Embryonic facial prominence (tissue), 1 donor: Measurements from ENCODE around the gene PTPRG.

ENCODE experiments used
- DNase-seq: peaks from one replicate; pipeline ENCODE4 v3.0.0-alpha.2; 2016; ENCODE audit errors: extremely low spot score

Gene PTPRG

DNA sequence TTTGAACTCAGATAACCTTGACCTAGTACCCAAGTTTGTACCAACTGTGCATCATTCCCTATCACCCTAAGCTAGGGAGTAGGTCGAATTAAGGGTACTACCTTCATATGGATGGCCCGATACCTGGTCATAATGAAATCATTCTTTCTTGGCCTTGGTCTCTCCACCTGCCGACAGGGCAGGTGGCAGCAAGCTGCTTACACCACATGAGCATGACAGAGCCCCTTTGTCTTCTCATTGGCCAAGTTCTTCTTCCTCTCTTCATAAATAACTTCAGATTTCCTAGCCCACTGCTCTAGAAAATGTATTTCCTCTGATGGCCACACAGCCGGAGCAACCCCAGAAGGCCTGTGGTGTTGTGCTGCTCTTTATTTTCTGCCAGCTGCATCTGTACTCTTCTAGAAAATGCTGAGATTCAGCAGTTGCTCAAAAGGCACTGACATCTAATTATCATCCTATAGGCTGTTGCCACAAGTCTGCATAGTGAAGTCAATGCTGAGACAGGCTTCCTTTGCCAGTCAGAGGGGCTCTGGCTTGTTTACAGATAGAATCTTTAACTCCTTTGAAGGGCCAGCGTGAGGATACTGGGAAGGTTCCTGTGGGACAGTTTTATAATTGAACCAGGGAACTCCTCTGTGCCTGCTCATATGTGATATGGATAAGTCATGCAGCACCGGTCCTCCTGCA lies 304.2 kb downstream of the PTPRG start:
- no peak for DNase-seq

DNA sequence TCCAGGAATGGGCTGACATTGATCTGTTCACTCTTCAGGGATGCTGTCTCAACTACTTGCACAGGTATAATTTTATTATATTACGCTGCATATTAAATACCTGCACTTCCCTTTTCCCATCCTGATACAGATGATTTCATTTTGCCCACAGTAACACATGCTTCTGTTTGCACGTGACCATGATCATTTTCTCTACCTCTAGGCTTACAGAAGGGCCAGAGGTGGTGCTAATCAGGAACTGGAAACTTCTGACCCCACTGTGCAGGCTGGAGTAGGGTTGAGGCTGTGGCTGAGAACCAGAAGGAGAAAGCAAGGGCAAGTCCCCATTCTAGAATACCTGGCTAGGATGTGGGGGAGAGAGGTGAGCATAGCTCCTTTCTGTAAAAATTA lies 304.8 kb downstream of the PTPRG start:
- no peak for DNase-seq

DNA sequence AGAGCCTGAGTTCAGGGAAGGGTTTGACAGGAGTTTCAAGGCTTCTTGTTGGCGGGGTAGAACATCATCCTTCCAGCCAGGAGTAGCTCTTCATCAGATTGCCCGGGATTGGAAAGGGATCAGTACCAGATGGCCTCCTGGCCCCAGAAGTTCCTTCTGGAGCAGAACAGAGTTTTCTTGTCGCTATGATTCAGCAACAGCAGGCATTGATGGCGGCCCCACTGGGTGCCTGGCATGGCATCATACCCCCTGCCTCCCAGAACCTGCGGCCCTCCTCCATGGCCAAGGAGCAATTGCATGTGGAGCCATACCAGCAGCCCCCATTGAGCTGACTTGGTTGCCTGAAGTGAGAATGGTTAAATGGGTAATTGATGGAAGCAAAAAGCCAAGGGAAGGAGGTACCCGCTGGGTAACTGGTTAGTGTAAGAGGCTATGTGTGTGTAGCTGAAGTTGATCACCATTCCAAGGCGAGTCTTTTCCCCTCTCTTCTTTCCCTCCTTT lies 305.6 kb downstream of the PTPRG start:
- no peak for DNase-seq

DNA sequence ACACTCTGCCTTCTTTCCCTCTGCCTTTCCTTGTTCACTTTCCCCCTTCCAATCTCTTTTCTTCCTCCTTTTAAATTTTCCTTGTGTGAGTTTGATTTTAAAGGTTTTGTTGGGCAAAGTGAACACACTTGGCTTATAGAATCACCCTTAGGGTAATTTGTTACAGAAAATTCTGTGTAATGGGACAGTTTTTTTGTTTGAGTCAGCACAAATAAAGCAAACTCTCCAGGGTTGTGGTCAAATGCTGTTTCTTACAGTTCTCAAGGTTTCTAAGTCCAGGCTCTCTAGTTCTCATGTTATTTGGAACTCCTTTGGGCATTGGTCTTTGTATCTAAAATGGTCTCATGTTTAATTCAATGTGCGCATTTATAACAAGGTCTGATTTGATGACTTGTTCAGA lies 307.1 kb downstream of the PTPRG start:
- no peak for DNase-seq

DNA sequence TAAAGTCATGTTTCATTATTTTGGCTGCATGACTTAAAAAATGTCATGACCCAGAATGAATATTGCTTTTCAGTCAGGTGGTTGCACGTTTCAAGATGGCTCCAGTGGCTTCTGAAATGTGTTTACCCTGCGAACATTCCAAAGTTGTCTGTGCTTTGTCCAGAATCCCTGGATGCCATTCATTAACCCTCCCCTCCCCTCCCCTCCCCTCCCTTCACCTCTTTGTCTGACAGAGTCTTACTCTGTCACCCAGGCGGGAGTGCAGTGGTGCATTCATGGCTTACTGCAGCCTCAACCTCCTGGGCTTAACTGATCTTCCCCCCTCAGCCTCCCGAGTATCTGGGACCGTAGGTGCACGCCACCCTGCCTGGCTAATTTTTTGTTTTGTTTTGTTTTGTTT lies 308.0 kb downstream of the PTPRG start:
- DNase-seq, result no peak

DNA sequence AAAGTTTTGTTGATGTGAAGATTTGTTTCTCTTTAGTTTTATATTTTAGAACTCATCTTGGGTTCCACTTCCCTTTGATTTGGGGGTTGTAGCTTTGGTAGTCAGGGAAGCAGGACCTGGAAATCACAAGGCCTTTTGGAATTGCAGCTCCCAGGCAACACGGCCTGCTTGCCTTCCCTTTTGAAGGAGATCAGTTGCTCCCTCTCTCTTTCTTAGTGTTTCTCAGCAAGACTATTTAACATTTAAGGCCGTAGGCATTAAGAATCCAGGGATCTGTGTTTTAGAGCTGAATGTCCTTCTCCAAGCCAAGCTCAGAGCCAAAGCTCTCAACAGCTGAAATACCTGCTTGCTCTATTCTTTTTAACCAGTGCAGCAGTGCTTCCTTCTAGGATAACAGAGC lies 310.3 kb downstream of the PTPRG start:
- DNase-seq, result no peak

DNA sequence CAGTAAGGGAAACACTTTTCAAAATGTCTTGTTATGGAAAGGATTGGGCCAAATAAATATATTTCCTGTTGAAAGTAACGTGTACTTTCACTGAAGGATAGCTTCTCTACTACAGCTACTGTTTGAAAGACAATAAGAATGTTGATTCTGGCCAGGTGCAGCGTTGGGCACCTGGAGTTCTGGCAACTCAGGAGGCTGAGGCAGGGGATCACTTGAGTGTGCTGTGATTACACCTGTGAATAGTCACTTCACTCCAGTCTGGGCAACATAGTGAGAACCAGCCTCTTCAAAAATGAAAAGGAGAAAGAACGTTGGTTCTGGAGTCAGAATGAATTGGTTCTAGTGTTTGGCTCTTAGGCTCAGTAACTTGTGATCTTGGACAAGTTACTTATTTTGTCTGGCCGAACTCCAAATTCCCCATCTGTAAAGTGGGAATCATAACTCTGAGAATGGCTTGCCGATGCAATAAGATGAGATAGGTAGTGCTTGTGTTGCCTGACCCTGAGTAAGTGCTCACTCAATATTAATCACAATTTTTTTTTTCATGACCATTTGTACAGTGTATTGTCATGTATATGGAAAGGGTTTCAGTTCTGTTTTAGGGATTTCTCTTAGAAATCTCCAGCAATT lies 310.8 kb downstream of the PTPRG start:
- no peak for DNase-seq

DNA sequence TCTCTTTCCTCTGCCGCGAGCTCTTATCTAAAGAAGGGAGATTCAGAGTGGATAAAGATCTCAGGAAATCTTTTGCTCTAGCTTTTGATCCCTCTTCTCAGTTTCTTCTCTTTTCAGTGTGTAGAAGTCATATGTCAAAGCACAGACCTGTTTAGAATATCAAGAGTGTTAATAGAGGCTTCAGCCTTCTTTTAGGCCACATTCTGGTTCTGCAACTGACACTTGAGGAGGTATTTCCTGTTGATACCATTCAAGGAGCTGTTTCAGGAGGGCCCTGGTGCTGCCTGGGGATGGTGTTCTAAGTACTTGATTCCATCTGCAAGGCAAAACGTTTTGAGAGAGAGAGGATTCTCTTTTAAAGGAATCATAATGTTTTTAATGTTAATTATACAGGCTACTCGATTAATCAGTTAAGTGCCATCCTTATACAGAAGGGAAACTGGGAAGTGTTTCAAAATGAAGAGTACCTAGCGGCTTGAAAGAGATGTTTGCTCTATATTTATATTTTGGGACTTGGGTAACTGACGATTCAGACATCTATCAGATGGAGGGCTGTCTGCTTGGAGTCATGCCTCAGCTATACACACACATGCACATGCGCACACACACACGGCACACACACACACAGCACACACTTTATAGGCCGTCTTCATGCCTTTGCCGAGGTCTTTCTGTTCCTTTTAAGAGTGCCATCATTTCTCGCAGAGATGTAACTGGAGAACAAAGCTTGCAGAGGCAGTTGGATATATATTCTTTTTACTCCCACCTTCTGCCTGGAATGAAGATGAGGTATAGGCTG lies 313.9 kb downstream of the PTPRG start:
- DNase-seq, result no peak

DNA sequence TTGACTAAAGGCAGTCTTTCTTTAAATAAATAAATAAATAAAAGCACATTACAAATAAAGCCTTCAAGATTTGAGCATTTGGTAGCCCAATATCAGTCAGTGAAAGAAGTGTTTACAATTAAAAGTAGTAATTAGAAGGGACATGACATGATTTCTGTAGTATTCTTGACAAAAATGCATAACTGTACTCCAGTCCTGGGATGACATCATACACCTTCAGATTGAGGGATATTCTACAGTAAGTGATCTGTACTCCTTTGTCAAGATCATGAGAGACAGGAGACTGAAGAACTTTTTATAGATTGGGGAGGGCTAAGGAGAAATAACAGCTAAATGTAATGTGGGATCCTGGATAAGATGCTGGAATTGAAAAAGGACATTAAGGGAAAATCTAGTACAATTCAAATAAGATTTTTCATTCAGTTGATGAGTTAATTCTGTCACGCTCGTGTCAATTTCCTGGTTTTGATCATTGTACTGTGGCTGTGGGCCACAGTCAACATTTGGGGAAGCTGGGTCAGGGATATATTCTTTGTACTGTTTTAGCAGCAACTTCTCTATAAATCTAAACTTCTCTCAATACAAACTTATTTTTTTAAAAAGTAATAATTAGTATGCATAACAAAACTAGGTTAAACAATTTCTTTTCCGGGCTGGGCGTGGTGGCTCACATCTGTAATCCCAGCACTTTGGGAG lies 314.8 kb downstream of the PTPRG start:
- no peak for DNase-seq

DNA sequence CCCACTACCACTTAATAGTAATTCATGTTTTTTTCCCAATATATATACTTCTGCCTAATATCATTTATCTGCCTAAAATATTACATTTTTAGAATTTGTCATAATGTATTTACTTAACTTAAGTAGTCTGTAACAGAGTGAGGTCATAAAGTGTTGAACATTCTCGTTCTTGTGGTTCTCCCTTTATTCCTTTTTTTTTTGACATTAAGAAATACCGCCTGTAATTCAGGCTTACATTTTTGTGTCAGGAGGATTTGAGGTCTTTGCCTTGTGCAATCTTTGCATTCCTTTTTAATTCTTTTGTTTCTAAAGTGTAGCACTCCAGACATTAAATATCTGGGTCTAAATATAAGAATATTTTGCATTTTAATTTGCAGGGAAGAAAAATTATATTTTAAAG lies 315.4 kb downstream of the PTPRG start:
- no peak for DNase-seq

DNA sequence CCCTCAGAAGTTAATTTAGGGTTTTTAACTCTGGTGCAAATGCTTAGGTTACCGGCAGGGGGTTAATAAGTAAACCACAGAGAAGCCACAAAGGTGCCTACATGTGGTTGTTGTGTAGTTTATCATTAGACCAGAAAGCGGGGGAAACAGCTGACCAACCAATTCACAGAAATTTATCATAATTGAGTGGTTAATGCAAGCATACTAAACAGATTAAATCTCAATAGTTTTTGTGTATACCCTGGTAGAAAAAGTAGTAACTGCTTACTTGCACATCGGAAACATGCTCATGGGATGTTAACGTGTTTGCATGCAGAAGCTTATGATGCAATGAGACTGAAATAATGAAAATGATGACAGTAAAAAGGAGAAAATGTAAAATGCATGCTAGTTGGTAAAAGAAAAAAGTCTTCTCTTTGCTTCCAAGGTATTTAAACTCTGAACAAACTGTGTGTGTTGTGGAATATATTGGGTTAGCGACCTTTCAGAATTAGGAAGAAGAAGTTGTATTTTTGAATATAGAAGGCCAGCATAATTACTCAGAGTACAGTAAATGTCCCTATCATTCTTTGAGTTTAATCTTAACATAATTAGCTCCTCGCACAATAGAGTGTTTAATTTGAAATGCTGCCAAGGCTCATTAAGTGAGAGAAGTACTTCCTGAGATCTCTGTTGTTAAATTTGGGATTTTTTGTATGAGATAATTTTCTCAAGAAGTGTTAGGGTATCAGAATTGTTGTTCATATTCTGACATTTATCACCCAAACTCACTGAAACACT lies 316.2 kb downstream of the PTPRG start:
- no peak for DNase-seq

DNA sequence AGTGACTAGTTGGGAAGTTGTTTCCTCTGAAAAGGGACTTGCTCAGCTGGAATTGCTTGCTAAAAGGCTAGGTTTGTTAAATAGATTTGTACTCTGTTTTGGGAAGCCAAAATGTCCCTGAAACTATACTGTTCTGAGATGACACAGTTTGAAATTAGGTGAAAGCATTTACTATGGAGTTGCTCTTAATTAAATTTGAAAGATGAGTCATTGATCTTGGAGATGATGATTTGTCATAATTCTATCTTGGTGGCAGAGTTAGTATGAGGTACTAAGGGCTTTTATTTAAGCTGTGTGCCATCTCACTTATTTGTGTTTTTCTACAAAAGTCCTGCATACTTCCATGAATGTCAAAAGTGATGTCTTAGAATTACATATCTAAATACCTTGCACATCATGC lies 320.9 kb downstream of the PTPRG start:
- DNase-seq, result no peak

DNA sequence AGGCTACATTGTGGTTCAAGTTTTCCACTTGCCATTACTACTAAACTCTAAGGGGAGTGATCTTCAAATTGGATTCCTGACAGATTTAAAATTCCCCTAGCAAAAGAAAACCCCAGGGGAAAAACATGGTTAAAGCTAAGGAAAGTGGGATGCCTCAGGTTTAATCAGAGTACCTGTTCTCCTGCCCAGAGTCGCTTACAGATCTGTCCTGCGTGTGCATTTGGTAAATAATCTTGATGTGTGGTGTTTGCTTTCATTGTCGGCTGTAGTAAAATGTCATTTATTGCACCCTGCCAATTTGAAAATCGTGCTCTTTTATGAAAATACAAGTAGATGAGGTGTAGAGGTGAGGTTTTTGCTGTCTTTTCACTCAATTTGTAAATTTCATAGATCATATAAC lies 323.4 kb downstream of the PTPRG start:
- no peak for DNase-seq

DNA sequence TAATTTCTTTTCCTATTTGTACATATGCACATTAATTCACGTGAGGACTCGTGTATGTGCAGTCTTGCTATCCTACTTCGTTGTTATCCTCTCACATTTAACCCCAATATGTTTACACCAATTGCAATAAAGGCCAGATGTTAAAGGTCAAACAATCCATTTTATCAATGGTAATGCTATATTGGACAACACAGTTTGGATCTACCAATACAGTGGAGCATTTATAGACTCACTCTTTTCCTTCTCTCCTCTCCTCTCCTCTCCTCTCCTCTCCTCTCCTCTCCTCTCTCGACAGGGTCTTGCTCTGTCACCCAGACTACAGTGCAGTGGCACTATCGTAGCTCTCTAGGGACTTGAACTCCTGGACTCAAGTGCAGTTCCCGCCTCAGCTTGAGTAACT lies 324.0 kb downstream of the PTPRG start:
- DNase-seq, result no peak

DNA sequence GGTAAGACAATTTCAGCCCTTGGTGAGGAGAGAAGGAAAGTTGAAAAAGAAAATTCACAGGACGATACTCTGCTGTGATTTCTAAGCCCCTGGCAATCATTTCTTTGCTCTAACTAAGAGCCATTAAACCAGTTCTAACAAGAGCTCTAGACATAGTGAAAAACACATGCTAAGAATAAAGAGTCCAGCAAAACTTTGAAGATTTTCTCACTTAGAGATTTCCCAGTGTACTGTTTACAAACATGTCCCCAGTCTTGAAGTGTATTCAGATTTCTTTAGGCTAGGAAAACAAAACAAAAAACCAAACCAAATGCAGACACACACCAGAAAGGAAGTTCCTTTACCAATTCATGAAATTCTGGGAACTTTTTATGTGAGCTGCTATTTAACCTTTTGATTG lies 325.8 kb downstream of the PTPRG start:
- DNase-seq, result no peak

DNA sequence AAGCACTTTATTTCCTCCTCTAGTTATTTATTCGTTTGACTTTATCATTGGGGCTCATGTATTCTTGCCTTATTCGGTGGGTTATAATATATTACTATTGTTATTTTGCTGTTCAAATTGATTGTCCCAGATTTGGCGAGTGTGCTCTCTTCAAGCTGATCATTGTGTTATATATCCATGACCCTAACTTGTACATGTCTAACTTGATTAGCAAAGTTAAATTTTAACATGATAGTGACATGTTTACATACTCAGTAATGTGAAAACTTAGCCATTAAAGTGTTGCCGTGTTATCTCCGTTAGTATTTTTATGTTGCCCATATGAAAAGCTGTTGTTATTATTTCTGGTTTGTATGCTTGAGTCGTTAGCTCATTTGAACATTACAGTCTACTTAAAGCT lies 327.9 kb downstream of the PTPRG start:
- no peak for DNase-seq

DNA sequence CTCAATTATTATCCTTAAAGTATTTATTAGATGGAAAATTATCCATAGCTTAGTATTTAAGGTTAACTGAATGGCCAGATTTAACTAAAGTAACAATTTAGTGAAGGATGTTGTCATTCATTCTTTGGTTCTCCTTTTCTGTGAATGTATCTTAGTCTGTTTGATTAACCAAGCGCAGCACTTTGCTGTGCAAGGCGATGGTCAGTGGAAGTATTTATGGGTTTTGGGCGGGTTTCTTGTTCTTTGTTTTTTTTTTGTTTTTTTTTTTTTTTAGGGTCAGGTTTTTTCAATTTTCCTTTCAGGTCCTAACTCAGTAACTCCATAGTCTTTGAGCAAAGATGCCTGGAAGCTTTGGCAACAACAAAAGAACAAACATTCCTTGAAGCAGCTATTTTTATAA lies 328.8 kb downstream of the PTPRG start:
- DNase-seq, result no peak

DNA sequence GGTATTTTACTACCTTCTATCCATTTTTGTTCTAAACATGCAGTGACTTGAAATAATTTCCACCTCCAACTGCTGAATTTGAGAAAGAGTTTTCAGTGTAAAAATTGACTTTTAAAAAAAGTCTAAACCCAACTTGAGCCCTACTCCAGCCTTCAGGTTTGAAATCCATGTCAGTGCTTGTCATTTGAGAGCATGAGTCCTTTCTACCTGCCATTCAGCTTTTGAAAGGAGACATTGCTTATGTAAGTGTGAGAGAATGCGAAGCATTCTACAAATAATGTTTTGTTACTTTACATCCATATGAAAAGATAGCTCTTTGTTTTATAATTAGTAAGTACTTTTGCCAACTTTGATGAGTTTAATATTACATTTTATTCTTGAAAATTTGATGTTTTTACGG lies 329.2 kb downstream of the PTPRG start:
- DNase-seq, result no peak

DNA sequence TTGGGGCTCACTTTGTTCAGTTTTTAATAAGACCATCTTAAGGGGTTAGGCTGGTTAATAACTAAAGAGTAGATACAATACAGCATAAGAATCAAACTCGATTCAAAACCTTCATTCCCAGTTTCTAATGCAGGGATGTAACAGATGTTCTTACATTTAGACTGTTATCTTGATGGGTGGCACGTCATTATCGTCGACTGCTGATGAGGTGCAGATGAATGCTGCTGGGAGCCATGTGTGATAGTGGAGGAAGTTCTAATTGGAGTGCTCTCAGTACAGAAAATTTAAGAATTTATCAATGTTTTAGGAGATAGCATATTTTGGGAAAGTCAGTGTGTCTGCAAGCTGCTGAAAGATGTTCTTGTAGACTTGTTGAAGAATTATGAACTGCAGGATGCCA lies 331.5 kb downstream of the PTPRG start:
- no peak for DNase-seq

DNA sequence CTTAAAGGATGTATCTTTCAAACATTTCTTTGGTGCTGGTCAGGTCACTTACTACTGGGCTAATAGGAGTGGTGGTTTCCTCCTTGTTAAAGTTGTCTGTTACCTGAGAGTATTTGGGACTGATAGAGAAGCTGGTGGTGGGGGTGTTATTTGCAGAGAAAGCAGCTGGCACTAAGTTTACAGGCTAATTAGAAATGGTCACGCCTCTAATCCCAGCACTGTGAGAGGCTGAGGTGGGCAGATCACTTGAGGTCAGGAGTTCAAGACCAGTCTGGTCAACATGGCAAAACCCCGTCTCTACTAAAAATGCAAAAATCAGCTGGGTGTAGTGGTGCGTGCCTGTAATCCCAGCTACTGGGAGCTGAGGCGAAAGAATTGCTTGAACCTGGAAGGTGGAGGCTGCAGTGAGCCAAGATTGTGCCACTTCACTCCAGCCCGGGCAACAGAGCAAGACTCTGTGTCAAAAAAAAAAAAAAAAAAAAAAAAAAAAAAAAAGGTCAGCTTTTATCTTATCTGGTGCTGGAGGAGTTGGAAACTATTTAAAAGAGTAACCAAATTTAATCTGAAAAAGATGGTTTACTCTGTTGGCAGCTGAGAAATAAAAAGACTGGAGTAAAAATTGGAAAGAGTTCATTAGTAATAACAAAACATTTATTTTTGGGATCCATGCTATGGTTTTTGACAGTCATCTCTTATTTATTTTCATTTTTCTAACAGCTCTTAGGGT lies 332.6 kb downstream of the PTPRG start:
- DNase-seq, result no peak
